ENCODE measurements around the gene RAP1A.
A peak's percentile ranks its signal among the peaks of the same experiment; 100 is the strongest.

Gene RAP1A

GRCh38 chr1:111602974-111603373 is 16.6 kb upstream of the RAP1A start:
- H3K4me3 ChIP-seq (ENCODE audit: low read length) = peak overlapping the region; percentile 53
- no peaks in the 10 kb centered on the region for H3K36me3 ChIP-seq (ENCODE audit: control insufficient read depth, low read length)
- H3K9me2 ChIP-seq (replicated peaks; ENCODE audit: control insufficient read depth, low read length) = no peaks in the 10 kb centered on the region
- peak overlapping the region; percentile 70 for H3K27ac ChIP-seq (ENCODE audit: low read depth, low read length)
- H3F3A ChIP-seq (ENCODE audit: control insufficient read depth, insufficient read depth) = no peaks in the 10 kb centered on the region; the same call in 1 of the 2 replicates
- H3K4me1 ChIP-seq (ENCODE audit: control insufficient read depth, low read length) = peaks cover 83% of the 10 kb centered on the region
- H3K9me3 ChIP-seq (ENCODE audit: control insufficient read depth, insufficient read depth, low read length) = no peaks in the 10 kb centered on the region
- no peaks in the 10 kb centered on the region for H3K27me3 ChIP-seq (ENCODE audit: control insufficient read depth, low read length)
- no peaks in the 10 kb centered on the region for H4K20me1 ChIP-seq (ENCODE audit: control insufficient read depth, insufficient read depth, low read depth, low read length)
- TF ChIP-seq CTCF (IDR thresholded peaks at IDR 0.05; ENCODE audit: low read depth, low read length, poor library complexity, severe bottlenecking) (no peak), EZH2phosphoT487 (IDR thresholded peaks at IDR 0.05; ENCODE audit: borderline replicate concordance, low read length) (no peak)
- H3K79me2 ChIP-seq (ENCODE audit: control insufficient read depth, low read length) = no peaks in the 10 kb centered on the region
- H3K4me2 ChIP-seq (ENCODE audit: low read length) = peak overlapping the region; percentile 63

GRCh38 chr1:111603979-111604378 is 15.6 kb upstream of the RAP1A start:
- Histone ChIP-seq H3K4me2 (ENCODE audit: low read length) (peak overlapping the region; percentile 63), H3F3A (ENCODE audit: control insufficient read depth, insufficient read depth) (no peaks in the 10 kb centered on the region; the same call in 1 of the 2 replicates), H3K36me3 (ENCODE audit: control insufficient read depth, low read length) (no peaks in the 10 kb centered on the region), H3K79me2 (ENCODE audit: control insufficient read depth, low read length) (no peaks in the 10 kb centered on the region), H3K4me1 (ENCODE audit: control insufficient read depth, low read length) (peaks cover 74% of the 10 kb centered on the region), H4K20me1 (ENCODE audit: control insufficient read depth, insufficient read depth, low read depth, low read length) (no peaks in the 10 kb centered on the region), H3K27ac (ENCODE audit: low read depth, low read length) (peak overlapping the region; percentile 70), H3K4me3 (ENCODE audit: low read length) (peak overlapping the region; percentile 53), H3K9me3 (ENCODE audit: control insufficient read depth, insufficient read depth, low read length) (no peaks in the 10 kb centered on the region), H3K9me2 (replicated peaks; ENCODE audit: control insufficient read depth, low read length) (no peaks in the 10 kb centered on the region), H3K27me3 (ENCODE audit: control insufficient read depth, low read length) (no peaks in the 10 kb centered on the region)
- TF ChIP-seq EZH2phosphoT487 (IDR thresholded peaks at IDR 0.05; ENCODE audit: borderline replicate concordance, low read length) = no peak
- TF ChIP-seq CTCF (IDR thresholded peaks at IDR 0.05; ENCODE audit: low read depth, low read length, poor library complexity, severe bottlenecking) = no peak

GRCh38 chr1:111604931-111605330 is 14.7 kb upstream of the RAP1A start:
- Histone ChIP-seq H3K4me1 (ENCODE audit: control insufficient read depth, low read length) (peaks cover 67% of the 10 kb centered on the region), H4K20me1 (ENCODE audit: control insufficient read depth, insufficient read depth, low read depth, low read length) (no peaks in the 10 kb centered on the region), H3K4me3 (ENCODE audit: low read length) (no peak overlapping the region), H3K9me3 (ENCODE audit: control insufficient read depth, insufficient read depth, low read length) (no peaks in the 10 kb centered on the region), H3K79me2 (ENCODE audit: control insufficient read depth, low read length) (no peaks in the 10 kb centered on the region), H3K27ac (ENCODE audit: low read depth, low read length) (no peak overlapping the region), H3F3A (ENCODE audit: control insufficient read depth, insufficient read depth) (no peaks in the 10 kb centered on the region; the same call in 1 of the 2 replicates), H3K9me2 (replicated peaks; ENCODE audit: control insufficient read depth, low read length) (no peaks in the 10 kb centered on the region), H3K27me3 (ENCODE audit: control insufficient read depth, low read length) (no peaks in the 10 kb centered on the region), H3K4me2 (ENCODE audit: low read length) (no peak overlapping the region), H3K36me3 (ENCODE audit: control insufficient read depth, low read length) (no peaks in the 10 kb centered on the region)
- TF ChIP-seq EZH2phosphoT487 (IDR thresholded peaks at IDR 0.05; ENCODE audit: borderline replicate concordance, low read length) = no peak
- no peak for TF ChIP-seq CTCF (IDR thresholded peaks at IDR 0.05; ENCODE audit: low read depth, low read length, poor library complexity, severe bottlenecking)

Data from DOHH2 (cell line).